HG03066 (cell line): ENCODE data around the gene FAF1.

Source experiments
- ATAC-seq: cut with Tn5 transposase; IDR thresholded peaks from one replicate; pipeline ENCODE4 v1.9.1; 2021; ENCODE audit warnings: low read depth; ENCODE audit not compliant: unreplicated experiment

FAF1 gene

DNA sequence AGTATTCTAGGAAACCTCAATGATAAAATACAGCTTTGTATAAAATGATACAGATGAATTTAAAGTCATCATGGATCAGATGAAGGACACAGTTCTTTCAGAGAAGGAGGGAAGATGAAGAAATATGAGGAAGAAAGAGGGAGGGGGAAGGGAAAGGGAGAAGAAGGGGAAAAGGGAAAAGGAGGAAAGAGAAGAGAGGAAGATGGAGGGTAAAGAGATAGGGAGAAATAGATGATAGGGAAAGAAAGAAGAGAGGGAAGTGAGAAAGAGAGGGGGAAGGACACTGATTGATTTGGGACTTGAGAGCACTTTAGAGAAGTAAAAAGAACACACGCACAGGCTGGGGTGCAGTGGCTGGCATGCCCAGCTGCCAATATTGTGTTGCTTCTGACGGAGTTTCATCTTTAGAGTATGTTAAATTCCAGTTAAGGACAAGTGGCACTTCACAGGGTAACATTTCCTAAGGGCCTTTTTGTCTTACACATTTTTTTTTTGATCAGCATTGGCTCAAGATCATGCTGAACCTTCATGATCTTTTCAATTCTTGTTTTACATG is 300.9 kb downstream of the FAF1 start:
- no peak for ATAC-seq

DNA sequence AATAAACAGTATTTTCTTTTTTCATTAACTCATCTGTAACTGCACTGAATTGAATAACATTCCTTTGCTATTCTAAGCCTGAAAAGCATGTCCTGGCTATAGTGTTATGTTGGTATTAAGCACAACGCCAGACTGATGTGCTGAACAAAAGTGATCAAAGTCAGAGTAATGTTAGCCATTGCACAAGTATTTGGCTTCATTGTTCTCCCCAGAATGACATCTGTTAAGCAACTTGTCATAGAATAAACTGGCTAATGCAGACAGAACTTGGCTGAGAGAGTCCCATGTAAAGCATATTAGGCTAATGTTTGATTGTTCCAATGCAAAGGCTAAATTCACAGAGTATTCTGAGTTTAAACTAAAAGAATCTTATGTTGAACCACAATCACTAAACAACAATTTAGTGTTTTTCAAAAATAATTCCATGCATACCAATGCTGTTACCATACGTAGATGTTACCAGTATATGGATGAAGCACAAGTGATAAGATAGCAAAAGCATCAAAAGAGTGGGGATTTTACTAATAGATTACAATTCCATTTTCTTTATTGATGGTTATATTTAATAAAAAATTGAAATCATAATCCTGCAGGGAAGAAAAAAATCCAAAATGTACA is 301.5 kb downstream of the FAF1 start:
- no peak for ATAC-seq

DNA sequence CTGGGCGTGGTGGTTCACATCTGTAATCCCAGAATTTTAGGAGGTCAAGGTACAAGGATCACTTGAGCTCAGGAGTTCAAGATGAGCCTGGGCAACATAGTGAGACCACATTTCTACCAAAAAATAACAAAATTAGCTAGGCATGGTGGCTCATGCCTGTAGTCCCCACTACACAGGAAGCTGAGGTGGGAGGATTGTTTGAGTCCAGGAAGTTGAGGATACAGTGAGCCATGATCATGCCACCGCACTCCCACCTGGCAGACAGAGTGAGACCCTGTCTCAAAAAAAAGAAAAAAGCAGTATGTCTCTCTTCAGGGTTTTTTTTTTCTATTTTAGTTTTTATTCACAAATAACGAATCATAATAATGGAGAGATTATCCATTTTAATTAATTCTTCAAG is 303.1 kb downstream of the FAF1 start:
- no peak for ATAC-seq

DNA sequence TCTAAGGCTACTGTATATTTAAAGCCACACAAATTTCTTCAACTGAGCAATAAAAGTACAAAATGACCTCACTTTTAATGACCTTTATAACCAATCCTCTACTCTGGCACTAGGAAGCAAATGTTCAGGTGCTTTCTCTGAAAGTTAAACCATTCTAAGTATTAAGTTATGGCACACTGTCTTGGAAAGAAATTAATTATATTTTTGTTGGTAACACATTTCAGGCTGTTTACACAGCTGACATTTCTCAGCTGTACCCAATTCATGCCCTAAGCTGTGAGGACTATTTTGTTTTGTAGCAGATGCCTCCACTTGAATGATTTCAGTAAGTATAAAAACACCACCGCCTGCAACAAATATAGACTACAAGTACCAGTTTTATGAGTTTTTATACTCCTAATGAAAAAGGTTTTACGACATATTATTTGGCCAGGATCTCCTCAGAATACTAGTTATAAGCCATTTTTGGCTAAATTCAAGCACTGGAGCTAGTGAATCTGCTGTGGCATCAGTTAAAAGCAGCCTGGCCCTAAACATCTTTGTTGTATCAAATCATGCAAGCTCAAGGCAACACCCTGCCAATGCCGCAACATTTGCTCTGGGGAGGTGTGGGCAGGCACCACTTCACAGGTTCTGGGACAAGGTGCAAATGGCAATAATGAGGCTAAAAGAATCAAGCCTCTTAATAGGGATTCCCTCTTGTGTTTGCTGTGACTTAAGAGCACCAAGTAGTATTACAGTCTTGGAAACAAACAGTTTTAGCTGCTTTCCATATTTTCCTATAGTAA is 308.4 kb downstream of the FAF1 start:
- no peak for ATAC-seq

DNA sequence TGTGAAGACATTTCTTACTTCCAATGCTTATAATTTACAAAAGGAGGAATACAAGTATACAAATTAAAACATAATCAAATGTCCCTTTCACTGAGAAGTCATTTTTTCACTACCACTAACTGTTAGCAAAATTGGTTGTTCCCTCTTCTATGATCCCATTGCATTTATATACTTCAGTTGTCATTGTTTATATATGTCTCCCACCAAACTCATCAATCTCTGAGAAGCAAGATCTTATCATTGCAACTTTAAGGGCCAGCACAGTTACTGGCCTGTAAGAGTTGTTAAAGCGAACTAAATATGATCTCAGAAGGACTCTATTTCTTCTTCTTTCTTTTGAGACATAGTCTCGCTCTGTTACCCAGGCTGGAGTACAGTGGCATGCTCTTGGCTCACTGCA is 313.5 kb downstream of the FAF1 start:
- ATAC-seq, result no peak

DNA sequence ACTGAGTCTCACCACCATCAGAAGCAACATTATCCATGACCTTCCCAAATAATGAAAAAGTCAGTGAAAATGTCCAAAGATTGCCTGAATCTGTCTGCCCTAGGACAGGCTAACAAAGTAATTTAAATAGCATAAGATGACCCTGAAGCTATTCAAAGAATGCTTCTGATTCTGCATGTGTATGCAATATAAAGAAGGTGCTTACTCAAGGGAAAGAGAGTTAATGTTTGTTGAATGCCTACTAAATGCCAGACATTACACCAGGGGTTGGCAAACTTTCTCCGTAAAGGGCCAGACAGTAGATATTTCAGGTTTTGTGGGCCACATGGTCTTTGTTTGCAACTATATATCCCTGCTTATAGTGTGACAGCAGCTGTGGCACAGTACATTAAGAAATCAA is 314.9 kb downstream of the FAF1 start:
- ATAC-seq, result no peak

DNA sequence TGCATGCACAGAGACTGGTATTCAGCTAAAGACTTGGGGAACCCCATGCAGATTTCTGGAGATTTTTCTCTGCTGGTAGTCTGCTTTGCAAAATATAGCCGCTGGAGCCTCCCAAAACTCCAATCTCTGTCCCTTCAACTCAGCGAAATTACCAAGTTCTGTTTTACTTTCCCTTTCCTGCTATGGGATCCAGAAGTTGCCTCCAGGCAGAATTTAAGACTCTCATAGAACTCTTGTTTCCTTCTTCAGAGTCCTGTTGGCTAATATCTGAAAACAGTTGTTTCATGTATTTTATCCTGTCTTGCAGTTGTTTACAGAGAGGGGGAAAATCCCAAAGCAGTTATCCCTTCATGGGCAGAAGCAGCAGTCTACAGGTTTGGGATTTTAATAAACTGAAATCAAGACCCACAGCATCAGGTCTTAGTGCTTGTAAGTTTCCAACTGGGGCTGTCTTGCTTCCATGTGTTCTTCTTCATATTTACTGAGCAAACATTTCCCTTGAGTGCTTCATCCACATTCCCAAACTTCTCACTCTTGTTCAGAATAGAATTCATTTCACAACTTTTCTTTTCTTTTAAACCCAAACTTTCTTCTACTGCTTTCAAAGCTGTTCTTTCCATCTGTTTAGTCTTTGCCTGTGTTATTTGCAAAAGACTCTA is 315.5 kb downstream of the FAF1 start:
- ATAC-seq, result no peak

DNA sequence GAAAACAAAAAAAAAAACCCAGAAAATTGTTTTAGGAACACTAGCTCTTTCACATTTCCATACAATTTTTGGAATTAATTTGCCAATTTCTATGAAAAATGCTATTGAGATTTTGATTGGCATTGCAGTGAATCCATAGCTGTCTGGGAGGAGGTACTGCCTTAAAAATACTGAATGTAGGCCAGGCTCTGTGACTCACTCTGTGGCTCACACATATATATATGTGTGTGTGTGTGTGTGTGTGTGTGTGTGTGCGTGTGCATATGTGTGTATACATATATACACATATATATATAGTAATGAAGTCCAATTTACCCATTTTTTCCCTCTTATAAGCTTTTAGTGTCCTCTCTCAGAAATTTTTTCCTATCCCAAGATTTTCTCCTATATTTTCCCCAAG is 322.6 kb downstream of the FAF1 start:
- no peak for ATAC-seq

DNA sequence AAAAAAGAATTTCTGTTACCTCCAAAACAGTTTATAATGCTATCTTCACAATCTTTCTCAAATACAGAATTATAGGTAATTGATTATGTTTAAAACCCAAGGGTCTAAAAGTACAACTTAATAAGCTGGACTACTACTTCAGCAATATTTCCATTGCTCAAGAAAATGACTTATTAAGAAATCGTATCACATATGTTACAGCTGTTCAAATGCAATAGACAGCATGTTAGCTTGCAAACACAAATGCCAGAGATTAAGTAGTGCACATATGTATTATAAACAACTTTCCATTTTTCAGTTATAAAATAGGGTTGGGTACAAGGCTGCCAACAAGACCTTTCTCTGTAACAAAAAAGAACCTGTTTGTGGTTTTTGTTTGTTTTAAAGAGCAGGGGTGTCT is 325.8 kb downstream of the FAF1 start:
- ATAC-seq, result no peak

DNA sequence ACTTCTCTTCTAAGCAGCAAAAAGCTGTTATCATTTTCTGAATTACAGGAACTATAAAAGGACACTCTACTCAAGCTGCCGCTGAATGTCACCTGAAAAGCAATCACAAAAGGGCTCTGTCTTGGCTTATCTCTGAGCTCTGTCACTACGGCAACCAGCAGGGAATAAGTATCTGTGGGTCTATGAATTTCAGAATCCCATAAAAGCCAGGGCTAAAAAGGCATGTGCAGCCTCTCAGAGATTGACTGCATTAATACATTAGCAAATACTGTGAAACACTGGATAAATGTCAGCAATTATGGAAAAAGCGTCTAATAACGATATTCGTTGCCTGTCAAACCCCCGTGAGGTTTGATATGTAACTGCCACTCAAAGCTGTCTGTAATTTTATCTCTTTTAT is 326.6 kb downstream of the FAF1 start:
- ATAC-seq, result no peak

DNA sequence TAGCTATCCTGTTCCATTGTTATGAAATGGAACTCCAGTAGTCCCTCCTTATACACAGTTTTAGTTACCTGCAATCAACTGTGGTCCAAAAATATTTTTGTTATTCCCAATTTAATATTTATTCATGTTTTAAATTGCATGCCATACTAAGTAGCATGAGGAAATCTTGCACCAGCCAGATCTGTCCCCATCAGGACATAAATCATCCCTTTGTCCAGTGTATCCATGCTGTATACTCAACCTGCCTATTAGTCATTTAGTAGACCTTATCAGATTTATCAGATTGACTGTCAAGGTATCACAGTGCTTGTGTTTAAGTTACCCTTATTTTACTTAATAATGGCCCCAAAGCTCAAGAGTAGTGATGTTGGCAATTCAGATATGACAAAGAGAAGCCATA is 328.9 kb downstream of the FAF1 start:
- ATAC-seq, result no peak

DNA sequence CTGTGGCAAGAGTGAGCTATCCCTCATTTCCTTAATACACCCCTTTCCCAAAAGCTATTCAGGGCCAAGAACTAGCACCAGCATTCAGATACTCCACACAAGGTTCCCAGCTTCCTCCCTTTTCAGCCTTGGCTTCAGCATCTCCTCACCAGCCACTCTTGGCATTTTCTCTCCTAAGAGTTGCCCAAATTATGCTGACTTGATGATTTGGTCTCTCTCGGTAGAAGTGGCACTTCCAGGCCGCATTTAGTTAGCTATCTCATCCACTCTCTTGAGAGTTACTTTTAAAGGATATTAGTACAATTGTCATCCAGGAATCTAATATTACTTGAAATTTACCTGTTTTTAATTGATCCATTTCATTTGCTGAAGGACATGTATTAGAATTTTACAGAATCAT is 337.8 kb downstream of the FAF1 start:
- ATAC-seq, result no peak

DNA sequence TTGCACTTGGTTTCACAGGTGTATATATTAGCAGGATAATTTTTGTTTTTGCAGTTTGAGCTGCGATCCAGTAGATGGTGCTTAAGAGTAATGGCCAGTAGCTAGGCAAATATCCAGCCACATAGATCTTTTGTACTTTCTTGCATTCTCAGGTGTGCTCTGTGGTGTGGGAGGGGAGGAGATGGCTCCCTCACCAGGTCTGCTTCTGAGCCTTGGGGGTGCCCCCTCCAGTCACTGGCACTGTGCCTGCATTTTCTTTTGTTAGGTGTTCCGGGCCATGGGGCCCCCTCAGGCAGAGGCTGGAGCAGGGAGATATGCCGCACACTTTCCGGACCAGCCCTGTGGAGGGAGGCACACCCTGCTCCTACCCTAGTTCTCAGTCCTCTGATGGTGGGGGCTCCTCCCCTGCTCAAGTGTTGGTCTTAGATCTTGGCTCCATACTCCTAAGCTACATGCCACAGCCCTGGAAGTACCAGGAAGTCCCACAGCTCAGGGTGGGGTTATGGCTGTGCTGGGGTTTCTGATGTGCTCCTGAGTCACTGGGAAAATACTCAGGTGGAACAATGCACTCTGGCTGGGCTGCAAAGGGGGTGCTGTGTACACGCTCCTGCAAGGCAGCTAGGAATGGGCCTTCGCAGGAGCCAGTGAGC is 339.3 kb downstream of the FAF1 start:
- no peak for ATAC-seq

DNA sequence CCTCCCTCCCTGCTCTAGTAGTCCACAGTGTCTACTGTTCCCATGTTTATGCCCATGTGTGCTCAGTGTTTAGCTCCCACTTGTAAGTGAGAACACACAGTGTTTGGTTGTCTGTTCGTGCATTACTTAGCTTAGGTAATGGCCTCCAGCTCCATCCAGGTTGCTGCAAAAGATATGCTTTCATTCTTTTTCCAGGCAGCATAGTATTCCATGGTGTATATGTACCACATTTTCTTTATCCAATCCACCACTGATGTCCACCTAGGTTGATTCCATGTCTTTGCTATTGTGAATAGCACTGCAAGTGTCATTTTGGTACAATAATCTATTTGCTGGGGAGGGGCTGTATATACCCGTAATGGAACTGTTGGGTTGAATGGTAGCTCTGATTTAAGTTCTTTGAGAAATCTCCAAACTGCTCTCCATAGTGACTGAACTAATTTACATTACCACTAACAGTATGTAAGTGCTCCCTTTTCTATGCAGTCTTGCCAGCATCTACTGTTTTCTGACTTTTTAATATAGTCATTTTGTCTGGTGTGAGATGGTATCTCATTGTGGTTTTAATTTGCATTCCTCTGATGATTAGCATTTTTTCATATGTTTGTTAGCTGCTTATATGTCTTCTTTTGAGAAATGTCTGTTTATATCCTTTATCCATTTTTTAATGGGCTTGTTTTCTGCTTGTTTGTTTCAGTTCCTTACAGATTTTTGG is 344.9 kb downstream of the FAF1 start:
- ATAC-seq, result no peak

DNA sequence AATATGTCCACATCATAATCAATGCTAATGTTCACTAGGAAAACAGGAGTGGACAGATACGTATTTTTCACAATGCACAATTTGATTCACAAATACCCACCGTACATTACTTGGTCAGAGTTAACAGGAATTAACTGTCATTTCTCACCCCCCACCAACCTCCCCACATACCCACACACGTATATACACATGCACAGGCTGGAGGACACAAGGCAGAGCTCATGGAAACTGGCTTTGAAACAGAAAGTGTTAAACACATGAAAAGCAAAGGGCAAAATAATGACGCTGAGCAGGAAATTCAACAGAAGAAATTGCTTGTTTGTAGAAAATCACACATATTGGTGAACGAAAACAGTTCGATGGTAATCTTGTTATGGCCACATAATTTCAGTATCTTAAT is 348.4 kb downstream of the FAF1 start:
- ATAC-seq, result no peak

DNA sequence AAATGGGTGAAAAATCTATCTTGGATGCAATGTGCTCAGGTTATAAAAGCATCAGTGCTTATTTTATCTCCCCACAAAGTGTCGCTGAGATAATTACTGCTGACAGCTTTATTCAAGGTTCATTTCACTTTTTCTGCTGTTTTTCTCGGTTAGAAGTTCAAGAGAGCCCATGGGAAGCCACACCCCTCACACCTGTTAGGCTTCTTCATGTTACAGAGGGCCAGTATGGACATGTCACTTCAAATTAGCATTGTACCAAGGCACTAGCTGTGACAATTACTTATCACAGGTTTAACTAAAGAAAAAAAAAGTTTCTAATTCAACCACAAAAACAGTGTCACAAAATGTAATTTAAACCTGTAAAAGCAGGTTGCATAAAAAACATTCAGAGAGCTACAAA is 349.5 kb downstream of the FAF1 start:
- ATAC-seq, result no peak

DNA sequence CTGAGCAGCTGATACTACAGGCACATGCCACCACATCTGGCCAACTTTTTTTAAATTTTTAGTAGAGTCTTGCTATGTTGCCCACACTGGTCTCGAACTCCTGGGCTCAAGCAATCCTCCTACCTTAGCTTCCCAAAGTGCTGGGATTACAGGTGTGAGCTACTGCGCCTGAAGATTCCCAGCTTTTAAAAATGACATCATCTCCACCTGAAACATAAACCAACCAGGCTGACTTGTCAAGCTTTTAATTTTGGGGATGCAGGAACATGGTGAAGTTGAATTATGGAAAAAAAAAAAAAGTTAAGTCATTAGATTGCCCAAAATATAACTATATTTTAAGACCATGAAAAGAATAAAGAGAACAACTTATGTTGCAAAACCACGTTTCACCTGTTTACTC is 350.6 kb downstream of the FAF1 start:
- no peak for ATAC-seq

DNA sequence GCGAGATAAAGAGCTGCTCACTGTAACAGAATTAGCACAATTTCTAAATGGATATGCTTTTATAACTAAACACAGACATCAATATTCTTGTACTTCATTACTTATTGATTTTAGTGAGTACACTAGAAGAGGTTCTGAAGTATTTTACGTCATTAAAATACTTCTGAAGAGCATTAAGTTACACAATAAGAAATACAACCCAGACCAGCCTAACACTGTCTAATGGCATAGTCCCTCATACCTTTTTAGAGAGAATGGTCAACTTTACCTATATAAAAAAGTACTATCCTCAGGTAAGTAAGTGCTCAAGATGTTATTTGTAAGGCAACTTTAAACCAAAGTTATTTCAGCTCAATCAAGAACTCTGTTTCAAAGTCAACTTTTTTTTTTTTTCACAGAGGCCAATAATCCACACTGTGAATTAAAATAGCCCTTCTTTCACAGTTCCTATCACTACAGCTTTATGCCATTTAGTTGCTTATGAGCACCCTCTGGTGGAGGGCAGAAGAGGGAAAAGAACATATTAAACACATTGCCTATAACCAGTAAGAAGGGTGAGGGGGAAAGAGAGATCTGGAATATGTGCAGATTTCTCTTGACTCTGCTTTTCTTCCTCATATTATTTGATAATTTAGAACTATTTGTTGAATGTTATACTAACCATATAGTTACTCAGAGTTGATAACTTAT is 354.7 kb downstream of the FAF1 start:
- ATAC-seq, result no peak

DNA sequence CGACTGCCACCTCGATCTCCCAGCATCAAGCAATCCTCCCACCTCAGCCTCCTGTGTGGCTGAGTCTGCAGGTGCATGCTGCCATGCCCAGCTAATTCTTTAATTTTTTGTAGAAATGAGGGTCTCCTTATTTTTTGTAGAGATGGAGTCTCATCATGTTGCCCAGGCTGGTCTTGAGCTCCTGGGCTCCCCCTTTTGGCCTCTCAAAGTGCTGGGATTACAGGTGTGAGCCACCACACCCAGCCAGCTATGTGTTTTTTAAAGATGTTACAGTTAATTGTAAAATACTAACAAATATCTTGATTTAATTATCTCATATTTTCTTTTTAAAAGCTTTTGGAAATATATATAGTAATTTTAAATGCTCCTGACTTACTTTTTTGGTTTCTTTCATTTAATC is 355.5 kb downstream of the FAF1 start:
- no peak for ATAC-seq
